ENCODE results near the gene LENG8. TPM values are rescaled to one million over a fixed set of nuclear protein-coding genes. Genes with fewer than 3 reads are reported as not detected.

The LENG8 gene
- total and polyA plus RNA-seq, 2 of the 13 experiments (the other 11 are each of a cell fraction or from before 2014, with no cell fraction given) = 14.3 to 41.9 TPM

- TF ChIP-seq PRPF4 (IDR thresholded peaks at IDR 0.05; ENCODE audit: low read depth, low read length, poor library complexity, severe bottlenecking) = peak; percentile 98
- 0 out of 2 replicates have a peak, but pooled peaks have one; percentile 17 for TF ChIP-seq KDM6A (CRISPR knock-in tag; IDR thresholded peaks at IDR 0.05; ENCODE audit: low read depth)
- TF ChIP-seq LRRFIP1 (CRISPR knock-in tag; conservative IDR thresholded peaks at IDR 0.05) = no peak
- TF ChIP-seq ZNF800 (CRISPR knock-in tag; IDR thresholded peaks at IDR 0.05) = no peak
- no peak for TF ChIP-seq MXI1 (IDR thresholded peaks at IDR 0.05; ENCODE audit: borderline replicate concordance, low read depth, low read length)
- TF ChIP-seq REPIN1 (CRISPR knock-in tag; IDR thresholded peaks at IDR 0.05; ENCODE audit: borderline replicate concordance, low read depth) = no peak
- TF ChIP-seq ZNF580 (CRISPR knock-in tag; IDR thresholded peaks at IDR 0.05; ENCODE audit: borderline replicate concordance, low read depth) = no peak
- TF ChIP-seq SMAD3 (CRISPR knock-in tag; IDR thresholded peaks at IDR 0.05) = no peak
- TF ChIP-seq ZNF512 (CRISPR knock-in tag; IDR thresholded peaks at IDR 0.05) = no peak
- TF ChIP-seq ARID5B (CRISPR knock-in tag; IDR thresholded peaks at IDR 0.05) = peak; percentile 22; the same call in 1 of the 2 replicates
- no peak for TF ChIP-seq GMEB2 (CRISPR knock-in tag; IDR thresholded peaks at IDR 0.05; ENCODE audit: low read depth)
- TF ChIP-seq FOXC1 (CRISPR knock-in tag; IDR thresholded peaks at IDR 0.05; ENCODE audit: borderline replicate concordance) = no peak
- no peak for TF ChIP-seq ZNF614 (CRISPR knock-in tag; IDR thresholded peaks at IDR 0.05; ENCODE audit: borderline replicate concordance)
- no peak for TF ChIP-seq ZNF549 (CRISPR knock-in tag; IDR thresholded peaks at IDR 0.05)
- no peak for TF ChIP-seq NR2F6 (IDR thresholded peaks at IDR 0.05)
- TF ChIP-seq NR2F6 (CRISPR knock-in tag; IDR thresholded peaks at IDR 0.05) = no peak
- TF ChIP-seq ZNF543 (CRISPR knock-in tag; IDR thresholded peaks at IDR 0.05) = 0 out of 2 replicates have a peak, but pooled peaks have one; percentile 77
These were observed 28.4 kb upstream of the LENG8 start (continued) for GRCh38 chr19:54420383-54421168.

Data from HepG2 (cell line).